Endothelial cell of umbilical vein (primary cell): ENCODE data around the gene LMX1A. TPM values are rescaled to one million over a fixed set of nuclear protein-coding genes. Genes with fewer than 3 reads are reported as not detected.

Experiments used
- BruUV-seq: library from RNA; stranded (reverse); fragments of 400-500 nt; replicated peaks from 2 replicates; lab custom pipeline; 2021; lab: Mats Ljungman, UMichigan
- CTCF ChIA-PET: fragments of 300-600, 350-600 bp; sonication (Branson Sonifier 250); formaldehyde crosslinking; loops from one replicate; lab custom pipeline; 2021; ENCODE audit warnings: antibody characterized with exemption, inconsistent platforms; lab: Charles Lee
- POLR2A ChIA-PET: fragments of 300-600, 350-600 bp; sonication (Branson Sonifier 250); formaldehyde crosslinking; loops from one replicate; lab custom pipeline; 2021; ENCODE audit warnings: antibody characterized with exemption, inconsistent platforms; lab: Charles Lee
- DNase-seq: peaks from one replicate; pipeline ENCODE4 v3.0.0-alpha.2; 2011; ENCODE audit warnings: low read depth, low spot score
- FAIRE-seq: peaks from 2 replicates; lab custom pipeline; 2011; peaks lifted over from hg19 to GRCh38; lab: Jason Lieb, UNC
- H2AFZ ChIP-seq: 2 replicates; pipeline ENCODE4 v1.6.0; 2012; ENCODE audit warnings: low read depth, low read length, control low read depth, inconsistent platforms
- H3K27ac ChIP-seq: 2 replicates; pipeline ENCODE4 v1.5.1; 2011; ENCODE audit warnings: low read depth, mild to moderate bottlenecking, control low read depth, low read length, moderate library complexity; ENCODE audit not compliant: insufficient read depth
- H3K27me3 ChIP-seq, 2 experiments: 2 replicates each; pipeline versions ENCODE4 v1.6.0 to v1.6.1; 2011; ENCODE audit warnings: low read length in 2 of 2, mixed read lengths in 1 of 2; ENCODE audit not compliant: control insufficient read depth in 2 of 2, insufficient read depth in 2 of 2
- H3K36me3 ChIP-seq, 2 experiments: 2 replicates in 1 of 2; 3 replicates in 1 of 2; pipeline ENCODE4 v1.5.1; 2011; ENCODE audit warnings: low read length in 2 of 2, mild to moderate bottlenecking in 1 of 2, moderate library complexity in 1 of 2; ENCODE audit not compliant: control insufficient read depth in 2 of 2, insufficient read depth in 2 of 2; ENCODE audit errors: extremely low read depth in 1 of 2
- H3K4me1 ChIP-seq: 3 replicates; pipeline ENCODE4 v1.5.1; 2011; ENCODE audit warnings: mild to moderate bottlenecking, low read length; ENCODE audit not compliant: control insufficient read depth, insufficient read depth; ENCODE audit errors: extremely low read depth
- H3K4me2 ChIP-seq: 2 replicates; pipeline ENCODE4 v1.6.1; 2011; ENCODE audit warnings: low read length, control low read depth, mixed read lengths; ENCODE audit not compliant: insufficient read depth
- H3K4me3 ChIP-seq, 3 experiments: fragments of 200-600 bp in 1 of 3; sonication (generic), shearing (Covaris generic) in 1 of 3; replicated peaks in 1 of 3; 2 replicates each; pipeline ENCODE4 v1.5.1; 2011 to 2016; ENCODE audit warnings: control low read depth in 3 of 3, low read length in 3 of 3, mild to moderate bottlenecking in 2 of 3, inconsistent platforms in 1 of 3, low read depth in 1 of 3, moderate library complexity in 1 of 3; ENCODE audit not compliant: insufficient read depth in 1 of 3
- H3K79me2 ChIP-seq: 2 replicates; pipeline ENCODE4 v1.6.0; 2012; ENCODE audit warnings: low read length, inconsistent platforms; ENCODE audit not compliant: control insufficient read depth, insufficient read depth
- H3K9ac ChIP-seq: replicated peaks from 2 replicates; pipeline ENCODE3; 2011; ENCODE audit warnings: low read length, control low read depth; ENCODE audit not compliant: insufficient read depth; ENCODE audit errors: extremely low read depth
- H3K9me1 ChIP-seq: replicated peaks from 3 replicates; pipeline ENCODE4 v1.6.0; 2011; ENCODE audit warnings: mild to moderate bottlenecking, low read length; ENCODE audit not compliant: control insufficient read depth, insufficient read depth; ENCODE audit errors: extremely low read depth
- H3K9me3 ChIP-seq: replicated peaks from 2 replicates; pipeline ENCODE4 v1.5.1; 2012; ENCODE audit warnings: low read length, inconsistent platforms; ENCODE audit not compliant: control insufficient read depth, insufficient read depth
- H4K20me1 ChIP-seq: replicated peaks from 2 replicates; pipeline ENCODE3; 2011; ENCODE audit warnings: mild to moderate bottlenecking, low read length; ENCODE audit not compliant: control insufficient read depth, insufficient read depth; ENCODE audit errors: extremely low read depth
- EZH2 ChIP-seq: IDR thresholded peaks from 2 replicates; pipeline ENCODE4 v1.6.1; 2012; ENCODE audit warnings: borderline replicate concordance, low read depth, mild to moderate bottlenecking, moderate library complexity, low read length, inconsistent platforms; ENCODE audit not compliant: severe bottlenecking
- FOS ChIP-seq: IDR thresholded peaks from 2 replicates; pipeline ENCODE4 v1.6.1; 2011; ENCODE audit warnings: mild to moderate bottlenecking, low read length, moderate library complexity, borderline replicate concordance; ENCODE audit not compliant: insufficient read depth
- GATA2 ChIP-seq: IDR thresholded peaks from 2 replicates; pipeline ENCODE4 v1.7.0; 2011; ENCODE audit warnings: low read depth, mild to moderate bottlenecking, moderate library complexity, mixed read lengths, low read length; ENCODE audit not compliant: insufficient read length, insufficient read depth
- JUN ChIP-seq: IDR thresholded peaks from 2 replicates; pipeline ENCODE4 v1.6.1; 2011; ENCODE audit warnings: borderline replicate concordance, low read depth; ENCODE audit not compliant: insufficient read length, insufficient read depth
- MYC ChIP-seq: IDR thresholded peaks from one replicate; pipeline ENCODE4 v1.6.1; 2011; ENCODE audit warnings: mild to moderate bottlenecking, low read depth, low read length
- POLR2A ChIP-seq: IDR thresholded peaks from 2 replicates; pipeline ENCODE4 v1.6.1; 2012; ENCODE audit warnings: low read depth, mild to moderate bottlenecking, control low read depth, low read length
- POLR2AphosphoS5 ChIP-seq: IDR thresholded peaks from 2 replicates; pipeline ENCODE4 v1.6.1; 2012; ENCODE audit warnings: low read depth, mild to moderate bottlenecking, control low read depth, low read length, moderate library complexity; ENCODE audit not compliant: insufficient read depth
- dilution Hi-C: fragments of 300-500 bp; cut with MboI; formaldehyde crosslinking; loops from one replicate; pipeline ENCODE4 v1.15.0; 2019; ENCODE audit warnings: low sequenced_read_pairs; ENCODE audit not compliant: extremely low pct_ligation_motif_present
- intact Hi-C: fragments of 100-400 bp; cut with micrococcal nuclease; formaldehyde crosslinking; loops from one replicate; pipeline ENCODE4 v1.10.0; 2022
- polyA plus RNA-seq, 4 experiments: library from polyadenylated mRNA; depleted of rRNA in 3 of 4; stranded (reverse) in 3 of 4; unstranded in 1 of 4; fragments of >200 nt; gene quantifications; 2 replicates each; pipeline versions ENCODE4 v1.2.1 to v1.2.3, GENCODE V29; 2011 to 2012; ENCODE audit warnings: missing spikeins in 1 of 4
- total RNA-seq: library from RNA; stranded (reverse); gene quantifications from 2 replicates; pipeline ENCODE4 v1.2.3, GENCODE V29; 2021
- TF ChIP-seq, protein P1 (sequence below): IDR thresholded peaks from 2 replicates; pipeline ENCODE4 v1.6.1; 2011; ENCODE audit not compliant: insufficient read depth, insufficient read length
- TF ChIP-seq, protein P2 (sequence below), 2 donors: IDR thresholded peaks; 1 replicate in 1 of 2; 2 replicates in 1 of 2; pipeline ENCODE4 v1.5.1; 2011; ENCODE audit warnings: low read length in 2 of 2, mild to moderate bottlenecking in 2 of 2, moderate library complexity in 2 of 2, control low read depth in 1 of 2, inconsistent platforms in 1 of 2, low read depth in 1 of 2; ENCODE audit not compliant: insufficient read depth in 1 of 2; ENCODE audit errors: extremely low read depth in 1 of 2

The LMX1A gene
- total and polyA plus RNA-seq, 2 donors (not counting 3 experiments of a cell fraction or from before 2014, with no cell fraction given), result not detected

DNA sequence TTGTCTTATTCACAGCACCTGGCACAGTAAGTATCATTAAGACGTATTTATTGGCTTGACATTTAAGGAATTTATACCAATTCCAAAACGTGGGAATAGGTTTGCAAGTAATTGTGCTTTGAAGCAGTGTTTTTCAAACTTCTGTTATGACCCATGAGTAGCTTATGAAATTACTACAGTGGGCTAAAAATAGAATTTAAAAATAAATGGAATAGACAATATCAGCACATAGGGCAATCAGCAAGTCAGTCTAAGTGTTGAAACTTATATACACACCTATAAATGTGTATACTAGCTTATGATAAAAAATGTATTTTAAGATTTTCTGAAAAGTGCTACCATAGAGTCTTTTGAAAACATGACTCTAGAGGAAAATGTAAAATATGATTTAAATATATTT lies 116.6 kb downstream of the LMX1A start:
- no peaks in the 10 kb centered on the region for H3K4me1 ChIP-seq
- intact Hi-C loops (no loop called here), dilution Hi-C loops (no loop called here)
- peaks cover 10 to 19% of the 10 kb centered on the region in 2 experiments for H3K27me3 ChIP-seq
- DNase-seq, result no peak
- H3K9me3 ChIP-seq, result no peaks in the 10 kb centered on the region
- H3K9me1 ChIP-seq, result no peaks in the 10 kb centered on the region
- BruUV-seq, result no TSS peak
- no peaks in the 10 kb centered on the region for H4K20me1 ChIP-seq
- no peak for FAIRE-seq
- TF ChIP-seq GATA2 (no peak), FOS (no peak), POLR2A (no peak), JUN (no peak), POLR2AphosphoS5 (no peak), EZH2 (no peak), MYC (no peak)
- TF ChIP-seq, protein P1, sequence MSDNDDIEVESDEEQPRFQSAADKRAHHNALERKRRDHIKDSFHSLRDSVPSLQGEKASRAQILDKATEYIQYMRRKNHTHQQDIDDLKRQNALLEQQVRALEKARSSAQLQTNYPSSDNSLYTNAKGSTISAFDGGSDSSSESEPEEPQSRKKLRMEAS, result no peak
- TF ChIP-seq, protein P2, sequence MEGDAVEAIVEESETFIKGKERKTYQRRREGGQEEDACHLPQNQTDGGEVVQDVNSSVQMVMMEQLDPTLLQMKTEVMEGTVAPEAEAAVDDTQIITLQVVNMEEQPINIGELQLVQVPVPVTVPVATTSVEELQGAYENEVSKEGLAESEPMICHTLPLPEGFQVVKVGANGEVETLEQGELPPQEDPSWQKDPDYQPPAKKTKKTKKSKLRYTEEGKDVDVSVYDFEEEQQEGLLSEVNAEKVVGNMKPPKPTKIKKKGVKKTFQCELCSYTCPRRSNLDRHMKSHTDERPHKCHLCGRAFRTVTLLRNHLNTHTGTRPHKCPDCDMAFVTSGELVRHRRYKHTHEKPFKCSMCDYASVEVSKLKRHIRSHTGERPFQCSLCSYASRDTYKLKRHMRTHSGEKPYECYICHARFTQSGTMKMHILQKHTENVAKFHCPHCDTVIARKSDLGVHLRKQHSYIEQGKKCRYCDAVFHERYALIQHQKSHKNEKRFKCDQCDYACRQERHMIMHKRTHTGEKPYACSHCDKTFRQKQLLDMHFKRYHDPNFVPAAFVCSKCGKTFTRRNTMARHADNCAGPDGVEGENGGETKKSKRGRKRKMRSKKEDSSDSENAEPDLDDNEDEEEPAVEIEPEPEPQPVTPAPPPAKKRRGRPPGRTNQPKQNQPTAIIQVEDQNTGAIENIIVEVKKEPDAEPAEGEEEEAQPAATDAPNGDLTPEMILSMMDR (IDR thresholded peaks at IDR 0.05; ENCODE audit: extremely low read depth in 1 of 2, insufficient read depth in 1 of 2, low read depth in 1 of 2, low read length in 2 of 2), result no peak
- H3K27ac ChIP-seq, result no peak overlapping the region
- no peak overlapping the region for H2AFZ ChIP-seq
- CTCF ChIA-PET, result no interaction called here
- H3K79me2 ChIP-seq, result no peaks in the 10 kb centered on the region
- H3K4me2 ChIP-seq, result no peak overlapping the region
- H3K4me3 ChIP-seq, result no peak overlapping the region
- no peak overlapping the region for H3K9ac ChIP-seq
- POLR2A ChIA-PET, result interaction anchor here (0.7 kb wide), 1 partner anchor 66 kb away, joined by 3 read pairs; no protein-coding TSS in a partner anchor
- no peaks in the 10 kb centered on the region for H3K36me3 ChIP-seq
